MM.1S (cell line): ENCODE measurements around the gene NDUFS3.

Source experiments
- DNase-seq: peaks from one replicate; pipeline ENCODE4 v3.0.0-alpha.2; 2015
- H2AFZ ChIP-seq: fragments of 300-600 bp; sonication (generic); 2 replicates; pipeline ENCODE4 v1.6.0; 2016; ENCODE audit warnings: antibody characterized with exemption, low read length
- H3F3A ChIP-seq: fragments of 300-600 bp; sonication (generic); 2 replicates; pipeline ENCODE4 v1.6.1; 2016; ENCODE audit warnings: mild to moderate bottlenecking, antibody characterized with exemption, low read length, moderate library complexity, mixed read lengths; ENCODE audit not compliant: insufficient read depth
- H3K27ac ChIP-seq: fragments of 300-600 bp; sonication (generic); 2 replicates; pipeline ENCODE4 v1.5.1; 2016; ENCODE audit warnings: mild to moderate bottlenecking, low read length
- H3K27me3 ChIP-seq: fragments of 300-600 bp; sonication (generic); replicated peaks from 2 replicates; pipeline ENCODE4 v1.6.0; 2016; ENCODE audit warnings: low read length; ENCODE audit not compliant: insufficient read depth
- H3K36me3 ChIP-seq: fragments of 300-600 bp; sonication (generic); replicated peaks from 2 replicates; pipeline ENCODE4 v1.6.1; 2016; ENCODE audit warnings: mild to moderate bottlenecking, low read length, mixed read lengths; ENCODE audit not compliant: insufficient read depth
- H3K4me1 ChIP-seq: fragments of 300-600 bp; sonication (generic); 2 replicates; pipeline ENCODE4 v1.6.1; 2016; ENCODE audit warnings: low read length, mixed read lengths
- H3K4me2 ChIP-seq: fragments of 300-600 bp; sonication (generic); 2 replicates; pipeline ENCODE4 v1.6.0; 2016; ENCODE audit warnings: low read depth, low read length
- H3K4me3 ChIP-seq: fragments of 300-600 bp; sonication (generic); 2 replicates; pipeline ENCODE4 v1.5.1; 2016; ENCODE audit warnings: low read length, mixed read lengths
- H3K79me2 ChIP-seq: fragments of 300-600 bp; sonication (generic); 2 replicates; pipeline ENCODE4 v1.6.1; 2016; ENCODE audit warnings: mixed run types, low read length, mixed read lengths
- H3K9ac ChIP-seq: fragments of 300-600 bp; sonication (generic); 2 replicates; pipeline ENCODE4 v1.6.1; 2016; ENCODE audit warnings: low read length, mixed read lengths
- H3K9me2 ChIP-seq: fragments of 300-600 bp; sonication (generic); replicated peaks from 2 replicates; pipeline ENCODE4 v1.6.1; 2016; ENCODE audit warnings: mild to moderate bottlenecking, low read length, mixed read lengths; ENCODE audit not compliant: insufficient read depth
- H3K9me3 ChIP-seq: fragments of 300-600 bp; sonication (generic); replicated peaks from 2 replicates; pipeline ENCODE4 v1.6.1; 2016; ENCODE audit warnings: mild to moderate bottlenecking, low read length, mixed read lengths; ENCODE audit not compliant: insufficient read depth
- H4K20me1 ChIP-seq: fragments of 300-600 bp; sonication (generic); 2 replicates; pipeline ENCODE4 v1.6.1; 2016; ENCODE audit warnings: mild to moderate bottlenecking, low read length, moderate library complexity, mixed read lengths; ENCODE audit not compliant: insufficient read depth
- EZH2 ChIP-seq: fragments of 300-600 bp; sonication (generic); optimal IDR thresholded peaks from 2 replicates; pipeline ENCODE3; 2017; ENCODE audit warnings: low read depth, mild to moderate bottlenecking, antibody characterized with exemption, low read length, mixed read lengths
- EZH2phosphoT487 ChIP-seq: fragments of 300-600 bp; sonication (generic); IDR thresholded peaks from 2 replicates; pipeline ENCODE4 v1.6.1; 2018; ENCODE audit warnings: antibody characterized with exemption, low read length
- TF ChIP-seq, protein P1 (sequence below): fragments of 300-600 bp; sonication (generic); IDR thresholded peaks from 2 replicates; pipeline ENCODE4 v1.5.1; 2016; ENCODE audit warnings: antibody characterized with exemption, low read length, mixed read lengths

The NDUFS3 gene

GRCh38 chr11:47550288-47551047 is 28.4 kb upstream of the NDUFS3 start:
- TF ChIP-seq EZH2phosphoT487 (no peak), EZH2 (no peak)
- TF ChIP-seq, protein P1, sequence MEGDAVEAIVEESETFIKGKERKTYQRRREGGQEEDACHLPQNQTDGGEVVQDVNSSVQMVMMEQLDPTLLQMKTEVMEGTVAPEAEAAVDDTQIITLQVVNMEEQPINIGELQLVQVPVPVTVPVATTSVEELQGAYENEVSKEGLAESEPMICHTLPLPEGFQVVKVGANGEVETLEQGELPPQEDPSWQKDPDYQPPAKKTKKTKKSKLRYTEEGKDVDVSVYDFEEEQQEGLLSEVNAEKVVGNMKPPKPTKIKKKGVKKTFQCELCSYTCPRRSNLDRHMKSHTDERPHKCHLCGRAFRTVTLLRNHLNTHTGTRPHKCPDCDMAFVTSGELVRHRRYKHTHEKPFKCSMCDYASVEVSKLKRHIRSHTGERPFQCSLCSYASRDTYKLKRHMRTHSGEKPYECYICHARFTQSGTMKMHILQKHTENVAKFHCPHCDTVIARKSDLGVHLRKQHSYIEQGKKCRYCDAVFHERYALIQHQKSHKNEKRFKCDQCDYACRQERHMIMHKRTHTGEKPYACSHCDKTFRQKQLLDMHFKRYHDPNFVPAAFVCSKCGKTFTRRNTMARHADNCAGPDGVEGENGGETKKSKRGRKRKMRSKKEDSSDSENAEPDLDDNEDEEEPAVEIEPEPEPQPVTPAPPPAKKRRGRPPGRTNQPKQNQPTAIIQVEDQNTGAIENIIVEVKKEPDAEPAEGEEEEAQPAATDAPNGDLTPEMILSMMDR, result no peak

DNA sequence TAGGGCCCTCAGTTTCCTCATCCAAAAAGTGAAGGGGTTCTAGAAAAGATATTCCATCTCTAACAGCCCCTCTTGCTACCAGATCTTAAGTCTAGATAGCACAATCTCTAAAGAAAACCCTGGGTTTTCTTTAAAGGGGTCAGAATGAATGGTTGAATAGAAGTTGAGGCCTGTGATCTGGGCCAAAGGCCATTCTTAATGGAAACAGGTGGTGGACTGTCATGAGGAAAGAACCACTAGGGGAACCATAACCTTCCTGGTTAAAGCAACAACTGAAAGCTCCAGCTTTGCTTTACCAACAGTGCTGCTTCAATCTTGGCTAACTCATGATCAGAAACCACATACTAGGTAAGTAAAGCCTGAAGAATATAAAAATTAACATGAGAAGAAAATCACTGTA is 27.8 kb upstream of the NDUFS3 start:
- Histone ChIP-seq H3K27me3 (no peaks in the 10 kb centered on the region), H3K27ac (peak overlapping the region; percentile 10; the same call in 1 of the 2 replicates), H3K79me2 (peaks cover 69% of the 10 kb centered on the region), H2AFZ (no peak overlapping the region), H3K36me3 (no peaks in the 10 kb centered on the region), H3K9ac (no peak overlapping the region; the same call in 1 of the 2 replicates), H4K20me1 (peaks cover 21% of the 10 kb centered on the region), H3K4me3 (peak overlapping the region; percentile 79; the same call in 1 of the 2 replicates), H3F3A (peaks cover 7% of the 10 kb centered on the region), H3K9me2 (no peaks in the 10 kb centered on the region), H3K9me3 (no peaks in the 10 kb centered on the region), H3K4me2 (peak overlapping the region; percentile 85), H3K4me1 (peaks cover 13% of the 10 kb centered on the region)
- TF ChIP-seq, protein P1, result peak; percentile 59
- no peak for TF ChIP-seq EZH2
- DNase-seq, result peak; percentile 60

More at GRCh38 chr11:47550288-47551047, 28.4 kb upstream of the NDUFS3 start:
- no peaks in the 10 kb centered on the region for H3K27me3 ChIP-seq
- H3K9me2 ChIP-seq, result no peaks in the 10 kb centered on the region
- peak overlapping the region; percentile 85; the same call in 1 of the 2 replicates for H3K4me2 ChIP-seq
- no peak overlapping the region for H3K27ac ChIP-seq
- H3F3A ChIP-seq, result peaks cover 7% of the 10 kb centered on the region
- DNase-seq, result no peak
- no peaks in the 10 kb centered on the region for H3K36me3 ChIP-seq
- H4K20me1 ChIP-seq, result peaks cover 21% of the 10 kb centered on the region
- H3K9ac ChIP-seq, result no peak overlapping the region
- peaks cover 73% of the 10 kb centered on the region for H3K79me2 ChIP-seq
- H3K4me3 ChIP-seq, result no peak overlapping the region
- peaks cover 13% of the 10 kb centered on the region for H3K4me1 ChIP-seq
- no peak overlapping the region for H2AFZ ChIP-seq
- no peaks in the 10 kb centered on the region for H3K9me3 ChIP-seq

DNA sequence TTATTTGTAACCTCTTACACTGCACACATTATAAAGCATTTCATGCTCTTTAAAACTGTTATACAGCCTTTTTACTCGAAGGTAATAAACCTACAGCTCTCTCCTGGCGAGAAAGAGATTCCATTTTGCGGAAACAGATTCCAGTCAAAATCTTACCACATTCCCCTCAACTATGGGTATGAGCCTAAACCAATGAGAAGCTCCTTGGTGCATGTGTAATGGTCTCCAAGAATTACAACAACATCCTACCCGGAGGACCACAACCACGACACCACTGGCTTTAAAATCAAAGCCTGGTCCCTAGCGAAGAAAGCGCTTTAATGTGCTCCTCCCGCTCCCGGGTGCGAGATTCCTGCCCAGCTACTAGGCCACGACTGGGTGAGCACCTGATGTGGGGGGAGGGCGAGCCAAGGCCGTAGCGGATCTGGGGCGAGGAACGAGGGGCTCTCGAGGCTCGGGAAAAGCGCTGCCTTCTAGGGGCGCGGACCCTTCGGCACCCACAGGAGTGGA is 26.8 kb upstream of the NDUFS3 start:
- peaks cover 7% of the 10 kb centered on the region for H3F3A ChIP-seq
- TF ChIP-seq, protein P1, result no peak
- TF ChIP-seq EZH2phosphoT487, result no peak
- TF ChIP-seq EZH2, result no peak
- no peaks in the 10 kb centered on the region for H3K9me3 ChIP-seq
- H2AFZ ChIP-seq, result peak overlapping the region; percentile 50
- no peaks in the 10 kb centered on the region for H3K9me2 ChIP-seq
- peak; percentile 35 for DNase-seq
- H3K4me2 ChIP-seq, result peak overlapping the region; percentile 85
- no peaks in the 10 kb centered on the region for H3K27me3 ChIP-seq
- H3K27ac ChIP-seq, result peak overlapping the region; percentile 53; the same call in 1 of the 2 replicates
- peak overlapping the region; percentile 72 for H3K9ac ChIP-seq
- no peaks in the 10 kb centered on the region for H3K36me3 ChIP-seq
- H3K79me2 ChIP-seq, result peaks cover 59% of the 10 kb centered on the region
- H4K20me1 ChIP-seq, result peaks cover 17% of the 10 kb centered on the region
- H3K4me1 ChIP-seq, result peaks cover 13% of the 10 kb centered on the region
- H3K4me3 ChIP-seq, result peak overlapping the region; percentile 79
